T-helper 1 cell treated with Interleukin-12 subunit alpha and Interleukin-12 subunit beta and Interleukin-4 antibody, amounts not matched to agents 30 μg/mL and 1 μg/mL, for 36 hours (primary cell): ENCODE measurements around the gene TERB2.
A peak's percentile ranks its signal among the peaks of the same experiment; 100 is the strongest.
"Not testable (repeated sequence)": the region's sequence is repeated elsewhere in the genome, so short reads cannot be mapped to it uniquely, and the experiment has no call there.

Source experiments
- H3K27ac Mint-ChIP-seq: one replicate; pipeline ENCODE4 v1.8.0; 2021; ENCODE audit warnings: mild to moderate bottlenecking, mixed read lengths
- H3K27me3 Mint-ChIP-seq: one replicate; pipeline ENCODE4 v1.8.0; 2021; ENCODE audit warnings: low read depth, mixed read lengths
- H3K36me3 Mint-ChIP-seq: one replicate; pipeline ENCODE4 v1.8.0; 2021; ENCODE audit warnings: low read depth, mixed read lengths
- H3K4me1 Mint-ChIP-seq: one replicate; pipeline ENCODE4 v1.8.0; 2021; ENCODE audit warnings: low read depth, mixed read lengths
- H3K4me3 Mint-ChIP-seq: one replicate; pipeline ENCODE4 v1.8.0; 2021; ENCODE audit warnings: mild to moderate bottlenecking, moderate library complexity, mixed read lengths
- H3K9me3 Mint-ChIP-seq: one replicate; pipeline ENCODE4 v1.8.0; 2021; ENCODE audit warnings: mixed read lengths

The TERB2 gene

GRCh38 chr15:44986346-44987055 is 30.0 kb downstream of the TERB2 start:
- not testable (repeated sequence) for H3K27ac Mint-ChIP-seq, H3K4me1 Mint-ChIP-seq, H3K4me3 Mint-ChIP-seq

GRCh38 chr15:44987711-44988110 is 31.2 kb downstream of the TERB2 start:
- H3K36me3 Mint-ChIP-seq: not testable (repeated sequence)

More at GRCh38 chr15:44986346-44987055, 30.0 kb downstream of the TERB2 start:
- not testable (repeated sequence) for H3K36me3 Mint-ChIP-seq, H3K27me3 Mint-ChIP-seq, H3K9me3 Mint-ChIP-seq

DNA sequence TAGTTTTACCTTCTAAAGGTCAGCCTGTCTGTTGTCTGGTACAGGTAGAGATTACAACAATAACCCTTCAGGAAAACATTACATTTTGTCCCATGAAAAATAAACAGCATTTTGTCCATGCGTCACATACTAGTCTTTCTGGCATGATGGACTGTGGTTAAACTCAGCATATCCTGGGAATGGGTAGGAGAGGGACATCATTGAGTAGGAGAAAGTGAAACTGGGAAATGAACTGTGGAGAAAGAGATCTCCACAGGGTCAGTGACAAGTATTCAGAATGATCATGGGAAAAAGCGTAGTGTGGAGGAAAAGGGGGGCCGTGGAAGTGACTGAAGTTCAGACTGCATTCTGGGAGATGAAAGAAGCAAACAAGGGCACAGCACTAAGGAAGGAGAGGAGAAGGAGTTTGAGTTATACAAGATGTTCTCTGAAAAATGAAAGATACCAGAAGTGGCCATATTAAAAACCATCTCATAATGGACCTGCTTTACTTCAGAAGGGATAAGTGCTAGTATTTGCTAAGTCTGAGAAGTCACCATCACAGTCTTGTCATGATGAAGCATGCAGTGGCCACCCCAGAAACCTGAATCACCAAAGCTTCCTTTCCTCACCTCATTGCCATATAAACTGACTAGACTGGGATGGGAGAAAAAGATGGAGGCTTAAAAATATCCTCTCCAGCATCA is 31.8 kb downstream of the TERB2 start:
- H3K27me3 Mint-ChIP-seq: peaks cover 20% of the 10 kb centered on the region
- not testable (repeated sequence) for H3K9me3 Mint-ChIP-seq, H3K4me1 Mint-ChIP-seq, H3K36me3 Mint-ChIP-seq, H3K4me3 Mint-ChIP-seq, H3K27ac Mint-ChIP-seq

More at GRCh38 chr15:44987711-44988110, 31.2 kb downstream of the TERB2 start:
- H3K27me3 Mint-ChIP-seq: peaks cover 14% of the 10 kb centered on the region
- not testable (repeated sequence) for H3K4me1 Mint-ChIP-seq, H3K9me3 Mint-ChIP-seq, H3K4me3 Mint-ChIP-seq, H3K27ac Mint-ChIP-seq

DNA sequence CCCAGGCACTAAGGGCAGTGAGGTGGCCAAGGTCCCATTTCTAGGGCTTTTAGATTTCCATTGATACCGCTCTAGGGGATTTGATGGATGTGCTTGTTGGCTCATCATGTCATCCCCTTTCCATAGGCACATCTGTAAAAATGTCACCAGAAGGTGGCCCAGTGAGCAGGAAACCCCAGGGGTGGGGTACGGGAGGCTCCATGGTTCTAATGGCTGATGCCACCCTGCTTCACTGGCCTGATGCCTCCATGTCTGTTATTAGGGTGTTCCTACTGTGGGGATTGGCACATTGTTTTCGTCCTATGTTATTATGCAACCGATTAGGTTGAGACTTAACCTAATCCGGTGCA is 32.4 kb downstream of the TERB2 start:
- H3K27ac Mint-ChIP-seq, H3K4me1 Mint-ChIP-seq, H3K36me3 Mint-ChIP-seq: not testable (repeated sequence)

GRCh38 chr15:44997632-44998031 is 41.1 kb downstream of the TERB2 start:
- H3K9me3 Mint-ChIP-seq, H3K36me3 Mint-ChIP-seq, H3K4me1 Mint-ChIP-seq, H3K4me3 Mint-ChIP-seq, H3K27ac Mint-ChIP-seq: not testable (repeated sequence)
- peaks cover 44% of the 10 kb centered on the region for H3K27me3 Mint-ChIP-seq

More for the DNA sequence above, 32.4 kb downstream of the TERB2 start:
- H3K9me3 Mint-ChIP-seq, H3K4me3 Mint-ChIP-seq: not testable (repeated sequence)
- H3K27me3 Mint-ChIP-seq: peaks cover 22% of the 10 kb centered on the region

DNA sequence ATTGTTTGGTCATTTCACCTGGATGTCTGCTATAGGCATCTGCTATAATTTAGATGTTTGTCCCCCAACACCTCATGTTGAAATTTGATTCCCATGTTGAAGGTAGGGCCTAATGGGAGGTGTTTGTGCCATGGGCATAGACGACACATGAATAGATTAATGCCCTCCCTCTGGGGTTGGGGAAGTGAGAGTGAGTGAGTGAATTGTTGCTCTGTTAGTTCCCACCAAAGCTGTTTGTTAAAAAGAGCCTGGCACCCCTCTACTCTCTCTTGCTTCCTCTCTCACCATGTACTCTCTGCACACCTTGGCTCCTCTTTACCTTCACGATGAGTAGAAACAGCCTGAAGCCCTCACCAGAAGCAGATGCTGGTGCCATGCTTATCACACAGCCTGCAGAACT is 42.6 kb downstream of the TERB2 start:
- no peaks in the 10 kb centered on the region for H3K4me1 Mint-ChIP-seq

GRCh38 chr15:45001180-45001579 is 44.7 kb downstream of the TERB2 start:
- not testable (repeated sequence) for H3K4me1 Mint-ChIP-seq, H3K27ac Mint-ChIP-seq, H3K36me3 Mint-ChIP-seq, H3K9me3 Mint-ChIP-seq, H3K4me3 Mint-ChIP-seq
- H3K27me3 Mint-ChIP-seq: peaks cover 21% of the 10 kb centered on the region

More for the DNA sequence above, 42.6 kb downstream of the TERB2 start:
- Mint-ChIP-seq H3K27me3 (peaks cover 32% of the 10 kb centered on the region), H3K27ac (no peak overlapping the region), H3K9me3 (no peaks in the 10 kb centered on the region), H3K36me3 (no peaks in the 10 kb centered on the region), H3K4me3 (no peak overlapping the region)

DNA sequence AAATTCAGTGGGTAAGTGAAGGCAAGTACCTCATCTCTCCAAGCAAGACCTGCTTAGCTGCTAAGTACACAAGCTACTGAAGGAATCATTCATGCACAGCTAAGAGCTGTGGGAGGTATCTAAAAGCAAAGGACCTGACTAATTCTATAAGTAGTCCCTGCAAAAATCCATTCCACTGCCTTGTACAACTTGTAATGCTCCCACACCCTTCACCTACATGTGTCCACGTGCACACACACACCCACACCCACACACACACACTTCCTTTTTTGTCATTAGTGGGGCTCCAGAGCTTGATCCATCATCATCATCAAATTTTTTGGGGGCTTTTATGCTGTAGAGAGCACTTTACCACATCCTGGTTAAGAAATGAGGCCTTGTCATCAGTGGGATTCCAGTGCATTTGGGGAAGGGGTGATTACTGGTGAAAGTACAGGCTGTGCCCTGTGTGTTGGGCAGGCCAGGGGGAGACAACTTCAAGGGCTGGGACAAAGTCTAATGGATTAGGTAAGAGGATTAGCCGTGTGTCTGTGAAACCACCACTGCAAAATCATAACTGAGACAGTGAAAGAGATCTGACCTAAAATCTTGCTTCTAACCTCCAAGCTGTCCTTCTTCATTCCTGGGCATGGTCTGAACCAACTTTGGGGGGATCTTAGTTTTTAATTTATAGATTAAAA is 47.4 kb downstream of the TERB2 start:
- H3K27ac Mint-ChIP-seq, H3K4me1 Mint-ChIP-seq, H3K4me3 Mint-ChIP-seq, H3K9me3 Mint-ChIP-seq, H3K36me3 Mint-ChIP-seq: not testable (repeated sequence)
- H3K27me3 Mint-ChIP-seq: peaks cover 15% of the 10 kb centered on the region

DNA sequence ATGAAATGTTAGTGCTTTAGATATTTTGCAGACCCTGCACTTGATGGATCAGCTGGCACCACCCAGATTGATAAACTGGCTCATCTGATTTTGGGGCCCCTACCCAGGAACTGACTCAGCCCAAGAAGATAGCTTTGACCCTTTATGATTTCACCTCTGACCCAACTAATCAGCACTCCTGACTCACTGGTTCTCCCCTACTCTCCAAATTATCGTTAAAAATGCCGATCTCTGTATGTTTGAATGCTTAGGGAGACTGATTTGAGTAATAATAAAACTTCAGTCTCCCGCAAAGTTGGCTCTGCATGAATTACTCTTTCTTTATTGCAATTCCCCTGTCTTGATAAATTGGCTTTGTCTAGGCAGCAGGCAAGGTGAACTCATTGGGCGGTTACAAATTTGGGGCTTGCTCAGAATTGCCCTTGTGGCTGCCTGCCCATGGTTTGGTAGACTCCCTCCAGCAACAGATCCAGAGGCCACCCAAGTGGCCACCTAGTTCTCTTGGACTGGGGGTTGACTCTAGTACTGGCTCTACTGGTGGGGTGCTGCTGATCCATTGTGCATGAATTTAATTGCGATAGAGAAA is 48.2 kb downstream of the TERB2 start:
- H3K4me1 Mint-ChIP-seq, H3K4me3 Mint-ChIP-seq, H3K36me3 Mint-ChIP-seq, H3K27ac Mint-ChIP-seq, H3K9me3 Mint-ChIP-seq: not testable (repeated sequence)
- H3K27me3 Mint-ChIP-seq: peaks cover 15% of the 10 kb centered on the region

- Mint-ChIP-seq H3K27ac (no peak overlapping the region), H3K4me1 (no peaks in the 10 kb centered on the region), H3K4me3 (no peak overlapping the region), H3K36me3 (no peaks in the 10 kb centered on the region), H3K9me3 (peaks cover 3% of the 10 kb centered on the region), H3K27me3 (peaks cover 8% of the 10 kb centered on the region)
These were observed 52.6 kb downstream of the TERB2 start for GRCh38 chr15:45009046-45009445.

- not testable (repeated sequence) for H3K4me1 Mint-ChIP-seq, H3K4me3 Mint-ChIP-seq, H3K9me3 Mint-ChIP-seq, H3K27ac Mint-ChIP-seq, H3K36me3 Mint-ChIP-seq
- H3K27me3 Mint-ChIP-seq: peaks cover 45% of the 10 kb centered on the region
These were observed 58.6 kb downstream of the TERB2 start for GRCh38 chr15:45015114-45015513.

- H3K27ac Mint-ChIP-seq, H3K36me3 Mint-ChIP-seq, H3K4me1 Mint-ChIP-seq, H3K4me3 Mint-ChIP-seq, H3K9me3 Mint-ChIP-seq: not testable (repeated sequence)
- H3K27me3 Mint-ChIP-seq: peaks cover 45% of the 10 kb centered on the region
These were observed 63.9 kb downstream of the TERB2 start for GRCh38 chr15:45020222-45020900.

GRCh38 chr15:45020901-45021259 is 64.4 kb downstream of the TERB2 start:
- H3K4me1 Mint-ChIP-seq, H3K36me3 Mint-ChIP-seq, H3K4me3 Mint-ChIP-seq, H3K27ac Mint-ChIP-seq, H3K9me3 Mint-ChIP-seq: not testable (repeated sequence)
- H3K27me3 Mint-ChIP-seq: peaks cover 41% of the 10 kb centered on the region

- Mint-ChIP-seq H3K27me3 (peaks cover 39% of the 10 kb centered on the region), H3K9me3 (no peaks in the 10 kb centered on the region), H3K27ac (no peak overlapping the region), H3K4me3 (peak overlapping the region; percentile 15), H3K4me1 (peaks cover 7% of the 10 kb centered on the region), H3K36me3 (no peaks in the 10 kb centered on the region)
These were observed 64.9 kb downstream of the TERB2 start for GRCh38 chr15:45021348-45021747.
